ENCODE data around the gene SLC22A2. TPM values are rescaled to one million over a fixed set of nuclear protein-coding genes. Genes with fewer than 3 reads are reported as not detected.

The SLC22A2 gene
- total RNA-seq, 4 donors from 2014 or later = not detected

DNA sequence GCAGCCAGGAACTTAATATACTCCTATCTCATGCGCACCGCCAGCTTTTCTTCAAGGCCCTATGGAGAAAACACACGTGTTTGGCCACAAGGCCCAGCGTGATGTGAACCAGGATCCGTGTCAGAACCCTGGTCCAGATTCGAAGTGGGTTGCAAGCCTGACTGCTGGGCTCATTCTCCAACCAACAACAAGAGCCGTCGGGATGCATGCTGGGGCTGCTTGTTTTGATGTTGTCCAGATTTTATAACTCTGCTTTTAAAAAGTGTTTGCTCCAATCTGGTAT is 463 bp upstream of the SLC22A2 start:
- no peaks in the 10 kb centered on the region for H3K36me3 ChIP-seq
- no peak for DNase-seq
- no peak overlapping the region for H3K4me3 ChIP-seq
- TF ChIP-seq, protein P1, sequence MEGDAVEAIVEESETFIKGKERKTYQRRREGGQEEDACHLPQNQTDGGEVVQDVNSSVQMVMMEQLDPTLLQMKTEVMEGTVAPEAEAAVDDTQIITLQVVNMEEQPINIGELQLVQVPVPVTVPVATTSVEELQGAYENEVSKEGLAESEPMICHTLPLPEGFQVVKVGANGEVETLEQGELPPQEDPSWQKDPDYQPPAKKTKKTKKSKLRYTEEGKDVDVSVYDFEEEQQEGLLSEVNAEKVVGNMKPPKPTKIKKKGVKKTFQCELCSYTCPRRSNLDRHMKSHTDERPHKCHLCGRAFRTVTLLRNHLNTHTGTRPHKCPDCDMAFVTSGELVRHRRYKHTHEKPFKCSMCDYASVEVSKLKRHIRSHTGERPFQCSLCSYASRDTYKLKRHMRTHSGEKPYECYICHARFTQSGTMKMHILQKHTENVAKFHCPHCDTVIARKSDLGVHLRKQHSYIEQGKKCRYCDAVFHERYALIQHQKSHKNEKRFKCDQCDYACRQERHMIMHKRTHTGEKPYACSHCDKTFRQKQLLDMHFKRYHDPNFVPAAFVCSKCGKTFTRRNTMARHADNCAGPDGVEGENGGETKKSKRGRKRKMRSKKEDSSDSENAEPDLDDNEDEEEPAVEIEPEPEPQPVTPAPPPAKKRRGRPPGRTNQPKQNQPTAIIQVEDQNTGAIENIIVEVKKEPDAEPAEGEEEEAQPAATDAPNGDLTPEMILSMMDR (IDR thresholded peaks at IDR 0.05) = no peak
- TF ChIP-seq POLR2A (IDR thresholded peaks at IDR 0.05) = no peak
- no peaks in the 10 kb centered on the region for H3K9me3 ChIP-seq
- 61 to 84% methylated on average over 8 of the region's 8 CpGs for WGBS, 2 donors
- intact Hi-C loops (cut with DNase I) = no loop called here
- H3K4me1 ChIP-seq = peaks cover 0 to 5% (median 0%) of the 10 kb centered on the region in 3 donors
- H3K27ac ChIP-seq = no peak overlapping the region
- no peaks in the 10 kb centered on the region for H3K27me3 ChIP-seq

DNA sequence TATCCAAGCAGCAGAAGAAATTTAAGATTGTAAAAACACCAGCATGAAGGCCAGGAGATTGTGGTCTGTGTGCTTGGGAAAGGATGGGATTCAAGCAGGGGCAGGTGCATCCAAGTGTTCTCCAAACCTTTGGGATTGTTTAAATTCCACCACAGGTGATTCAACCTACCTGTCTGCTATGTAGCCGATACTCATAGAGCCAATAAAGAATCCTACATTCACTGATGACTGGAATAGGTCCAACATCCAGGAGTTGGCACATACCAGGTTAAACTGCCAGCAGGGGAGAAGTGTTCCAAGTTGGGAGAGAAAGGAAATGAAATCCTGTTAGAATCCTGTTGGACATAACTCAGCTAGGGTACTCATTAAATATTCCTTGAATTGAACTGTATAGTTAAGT is 2.2 kb downstream of the SLC22A2 start:
- intact Hi-C loops (cut with DNase I) = no loop called here
- DNase-seq = no peak
- no peaks in the 10 kb centered on the region for H3K9me3 ChIP-seq
- peaks cover 0 to 5% (median 0%) of the 10 kb centered on the region in 3 donors for H3K4me1 ChIP-seq
- no peak overlapping the region for H3K4me3 ChIP-seq
- TF ChIP-seq POLR2A (IDR thresholded peaks at IDR 0.05) = no peak
- TF ChIP-seq, protein P1 (IDR thresholded peaks at IDR 0.05) = no peak
- no peaks in the 10 kb centered on the region for H3K27me3 ChIP-seq
- H3K27ac ChIP-seq = no peak overlapping the region
- WGBS, 2 donors = 50 to 64% methylated on average over 1 of the region's 1 CpG
- H3K36me3 ChIP-seq = no peaks in the 10 kb centered on the region

DNA sequence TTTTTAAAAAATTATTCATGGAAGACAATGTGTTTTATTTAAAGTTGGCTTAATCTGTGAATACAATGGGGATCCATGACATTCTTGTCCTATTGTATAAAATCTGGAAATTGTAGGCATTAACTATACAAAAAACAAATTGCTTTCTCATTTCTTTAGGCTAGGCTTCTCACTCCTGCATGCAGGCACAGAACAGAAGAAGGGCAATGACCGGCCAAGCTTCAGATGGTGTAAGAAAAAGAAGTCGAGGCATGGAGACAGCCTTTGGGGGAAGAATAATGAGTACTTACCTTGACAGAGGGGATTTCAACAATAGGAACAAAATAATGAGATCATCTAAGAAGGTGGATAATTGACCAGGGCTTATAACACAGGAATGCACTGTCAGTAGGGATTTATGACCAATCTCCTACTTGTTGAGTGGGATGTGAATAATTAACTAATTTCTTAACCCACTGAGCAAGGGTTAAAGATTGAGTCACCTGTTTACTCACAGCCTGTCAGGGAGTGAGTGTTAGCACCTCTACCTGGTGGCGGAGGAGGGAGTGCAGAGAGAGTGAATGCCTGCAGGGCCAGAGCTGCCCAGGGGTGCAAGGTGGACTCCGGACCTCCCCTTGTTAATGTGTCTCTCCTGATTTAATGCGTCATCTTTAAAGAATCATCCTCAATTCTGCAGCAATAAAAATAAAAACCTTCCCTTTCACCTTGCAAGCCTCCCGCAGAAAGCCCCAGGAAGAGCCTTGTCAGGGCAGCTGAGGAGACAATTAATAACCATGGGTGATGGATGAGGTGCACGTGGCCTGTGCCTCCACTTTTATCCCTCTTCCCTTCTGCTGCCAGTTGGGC is 3.9 kb downstream of the SLC22A2 start:
- Histone ChIP-seq H3K4me3 (no peak overlapping the region), H3K4me1 (peaks cover 0 to 5% (median 0%) of the 10 kb centered on the region in 3 donors), H3K36me3 (no peaks in the 10 kb centered on the region), H3K27me3 (no peaks in the 10 kb centered on the region), H3K9me3 (no peaks in the 10 kb centered on the region), H3K27ac (no peak overlapping the region)
- DNase-seq = no peak
- WGBS, 2 donors = 41 to 51% methylated on average over 7 of the region's 7 CpGs
- TF ChIP-seq, protein P1 (IDR thresholded peaks at IDR 0.05) = peak in 2 of 6 experiments; percentile 15 to 46
- TF ChIP-seq POLR2A (IDR thresholded peaks at IDR 0.05) = no peak
- intact Hi-C loops (cut with DNase I) = no loop called here

DNA sequence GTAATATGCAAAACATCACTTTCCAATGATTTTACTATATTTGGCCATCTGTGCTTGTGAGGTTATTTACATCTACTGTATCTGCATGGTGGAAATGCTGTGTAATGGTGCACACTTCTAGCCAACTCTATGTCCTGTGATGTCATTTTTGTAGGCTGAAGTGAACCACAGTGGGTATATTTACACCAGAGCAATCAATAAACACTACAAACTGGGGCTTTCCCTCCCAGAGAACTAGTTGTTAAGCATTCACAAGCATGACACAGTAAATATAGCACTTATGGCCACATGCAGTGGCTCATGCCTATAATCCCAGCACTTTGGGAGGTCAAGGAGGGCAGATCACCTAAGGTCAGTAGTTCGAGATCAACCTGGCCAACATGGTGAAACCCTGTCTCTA is 4.9 kb downstream of the SLC22A2 start:
- DNase-seq = no peak
- intact Hi-C loops (cut with DNase I) = no loop called here
- no peaks in the 10 kb centered on the region for H3K36me3 ChIP-seq
- no peaks in the 10 kb centered on the region for H3K27me3 ChIP-seq
- WGBS, 2 donors = 83 to 86% methylated on average over 1 of the region's 1 CpG
- no peak overlapping the region for H3K4me3 ChIP-seq
- TF ChIP-seq, protein P1 (IDR thresholded peaks at IDR 0.05) = no peak
- TF ChIP-seq POLR2A (IDR thresholded peaks at IDR 0.05) = no peak
- H3K4me1 ChIP-seq = peaks cover 0 to 5% (median 0%) of the 10 kb centered on the region in 3 donors
- H3K27ac ChIP-seq = no peak overlapping the region
- no peaks in the 10 kb centered on the region for H3K9me3 ChIP-seq

DNA sequence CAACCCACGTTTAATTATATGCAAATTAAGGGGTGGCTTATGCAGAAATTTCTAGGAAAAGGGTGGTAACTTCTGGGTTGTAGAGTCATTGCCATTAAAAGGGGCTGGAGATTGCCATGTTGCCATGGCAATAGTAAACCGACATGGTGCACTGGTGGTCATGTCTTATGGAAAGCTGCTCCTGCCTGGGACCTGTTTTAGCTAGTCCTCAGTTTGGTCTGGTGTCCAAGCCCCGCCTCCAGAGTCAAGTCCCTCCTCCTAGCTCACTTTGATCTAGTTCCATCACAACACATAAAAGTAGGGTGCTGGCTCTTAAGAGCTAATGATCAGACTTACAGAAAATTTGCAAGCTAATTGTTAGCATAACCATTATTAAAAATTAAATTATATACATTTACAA is 5.3 kb downstream of the SLC22A2 start:
- no peaks in the 10 kb centered on the region for H3K36me3 ChIP-seq
- TF ChIP-seq POLR2A (IDR thresholded peaks at IDR 0.05) = no peak
- TF ChIP-seq, protein P1 (IDR thresholded peaks at IDR 0.05) = no peak
- intact Hi-C loops (cut with DNase I) = no loop called here
- DNase-seq = no peak
- peaks cover 0 to 5% (median 0%) of the 10 kb centered on the region in 3 donors for H3K4me1 ChIP-seq
- no peaks in the 10 kb centered on the region for H3K27me3 ChIP-seq
- H3K9me3 ChIP-seq = no peaks in the 10 kb centered on the region
- WGBS, 2 donors = 30 to 36% methylated on average over 3 of the region's 3 CpGs
- no peak overlapping the region for H3K4me3 ChIP-seq
- H3K27ac ChIP-seq = no peak overlapping the region
